IPS-18c (cell line): ENCODE measurements around the gene INF2.

Source experiments
- H3K4me3 ChIP-seq: 2 replicates; pipeline ENCODE4 v1.7.0; 2013; ENCODE audit warnings: low read depth, mild to moderate bottlenecking, low read length, moderate library complexity; ENCODE audit not compliant: insufficient read depth
- H3K9me3 ChIP-seq: one replicate; pipeline ENCODE4 v1.6.1; 2013; ENCODE audit warnings: mild to moderate bottlenecking, low read length, moderate library complexity; ENCODE audit not compliant: control insufficient read depth, insufficient read depth

The INF2 gene

GRCh38 chr14:104692261-104692938, 3.0 kb downstream of the INF2 start:
- no peak overlapping the region for H3K4me3 ChIP-seq

GRCh38 chr14:104692939-104693315, 3.5 kb downstream of the INF2 start:
- no peaks in the 10 kb centered on the region for H3K9me3 ChIP-seq
- no peak overlapping the region for H3K4me3 ChIP-seq

More at GRCh38 chr14:104692261-104692938, 3.0 kb downstream of the INF2 start:
- no peaks in the 10 kb centered on the region for H3K9me3 ChIP-seq

GRCh38 chr14:104693482-104694431, 4.3 kb downstream of the INF2 start:
- H3K4me3 ChIP-seq = no peak overlapping the region
- no peaks in the 10 kb centered on the region for H3K9me3 ChIP-seq

- no peaks in the 10 kb centered on the region for H3K9me3 ChIP-seq
- no peak overlapping the region for H3K4me3 ChIP-seq
These were observed 5.1 kb downstream of the INF2 start for GRCh38 chr14:104694475-104694950.

- H3K9me3 ChIP-seq = no peaks in the 10 kb centered on the region
- no peak overlapping the region for H3K4me3 ChIP-seq
These were observed 5.7 kb downstream of the INF2 start for GRCh38 chr14:104694991-104695659.

DNA sequence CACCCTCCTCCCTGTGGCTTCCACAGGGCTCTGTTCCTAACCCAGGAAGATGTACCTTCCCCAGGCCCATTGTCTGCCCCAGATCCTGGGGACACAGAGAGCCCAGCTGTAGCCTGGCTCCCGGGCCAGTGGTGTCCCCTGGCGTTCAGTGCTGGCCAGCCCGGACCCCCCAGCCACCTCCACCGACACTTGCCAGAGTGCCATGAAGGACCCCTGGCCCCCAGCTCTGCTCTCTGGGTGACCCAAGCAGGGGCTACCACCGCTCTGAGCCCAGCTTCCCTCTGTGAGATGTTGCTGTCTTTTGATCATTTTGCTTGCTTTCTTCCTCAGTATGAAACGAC, 6.2 kb downstream of the INF2 start:
- H3K4me3 ChIP-seq = no peak overlapping the region
- H3K9me3 ChIP-seq = no peaks in the 10 kb centered on the region

DNA sequence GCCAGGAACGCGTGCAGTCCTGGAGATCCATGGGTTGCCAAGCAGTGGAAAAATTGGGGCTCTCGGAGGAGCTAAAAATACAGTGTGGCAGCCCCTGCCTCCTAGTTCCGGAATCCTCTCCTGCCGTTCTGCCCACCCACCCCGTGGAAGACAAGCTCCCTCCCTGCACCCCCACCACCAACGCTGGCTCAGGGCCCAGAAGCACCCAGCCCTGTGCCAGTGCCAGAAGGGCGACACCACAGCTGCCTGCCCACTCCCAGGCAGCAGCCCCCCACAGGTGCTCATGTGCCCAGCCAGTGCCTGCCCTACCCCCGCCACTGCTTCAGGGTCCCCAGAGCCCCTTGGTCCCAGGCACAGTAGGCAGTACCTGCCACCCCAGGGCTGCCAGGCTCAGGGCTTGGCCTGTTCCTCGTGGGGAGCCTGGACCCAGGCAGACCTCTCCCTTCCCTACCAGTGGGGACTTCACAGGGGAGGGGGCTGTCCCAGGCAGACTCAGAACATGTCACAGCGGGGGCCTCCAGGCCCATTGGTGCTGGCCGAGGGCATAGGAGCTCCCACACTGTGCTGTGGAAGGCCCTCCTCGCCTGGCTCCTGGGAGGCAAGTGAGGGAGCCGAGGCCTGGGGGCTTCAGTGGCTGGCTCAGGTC, 7.4 kb downstream of the INF2 start:
- H3K9me3 ChIP-seq = no peaks in the 10 kb centered on the region
- no peak overlapping the region for H3K4me3 ChIP-seq

GRCh38 chr14:104697317-104697703, 7.9 kb downstream of the INF2 start:
- no peak overlapping the region for H3K4me3 ChIP-seq
- no peaks in the 10 kb centered on the region for H3K9me3 ChIP-seq

DNA sequence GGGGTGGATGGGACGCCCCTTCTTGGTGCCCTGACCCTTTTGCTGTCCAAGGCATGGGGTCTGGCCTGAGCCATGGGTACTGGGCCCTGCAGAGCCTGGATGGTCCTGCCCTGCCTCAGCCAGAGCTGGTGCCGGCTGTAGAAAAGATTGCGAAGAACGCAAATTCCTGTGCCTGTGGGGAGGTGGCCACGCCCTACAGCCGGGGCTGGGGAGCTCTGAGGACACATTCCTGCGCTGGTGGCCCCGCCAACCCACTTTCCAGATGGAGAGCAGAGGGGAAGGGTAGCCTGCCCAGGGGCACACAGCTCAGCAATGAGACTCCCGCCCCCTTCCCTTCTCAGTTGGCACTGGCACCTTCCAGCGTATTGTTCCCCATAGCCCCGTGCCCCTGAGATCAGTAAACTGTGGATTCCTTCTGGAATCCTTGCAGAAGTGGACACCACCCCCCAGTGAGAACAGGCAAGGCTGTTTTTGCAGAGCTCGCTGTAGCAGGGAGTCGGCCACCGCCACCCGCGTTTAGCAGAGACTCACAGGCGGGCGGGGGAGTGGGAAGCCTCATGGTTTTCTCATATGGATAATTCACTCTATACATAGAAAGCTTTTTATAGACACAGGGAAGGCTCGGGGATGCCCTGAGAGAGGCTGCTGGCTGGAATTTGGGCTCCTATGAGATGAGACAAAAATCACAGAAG, 8.6 kb downstream of the INF2 start:
- Histone ChIP-seq H3K4me3 (no peak overlapping the region), H3K9me3 (no peaks in the 10 kb centered on the region)

DNA sequence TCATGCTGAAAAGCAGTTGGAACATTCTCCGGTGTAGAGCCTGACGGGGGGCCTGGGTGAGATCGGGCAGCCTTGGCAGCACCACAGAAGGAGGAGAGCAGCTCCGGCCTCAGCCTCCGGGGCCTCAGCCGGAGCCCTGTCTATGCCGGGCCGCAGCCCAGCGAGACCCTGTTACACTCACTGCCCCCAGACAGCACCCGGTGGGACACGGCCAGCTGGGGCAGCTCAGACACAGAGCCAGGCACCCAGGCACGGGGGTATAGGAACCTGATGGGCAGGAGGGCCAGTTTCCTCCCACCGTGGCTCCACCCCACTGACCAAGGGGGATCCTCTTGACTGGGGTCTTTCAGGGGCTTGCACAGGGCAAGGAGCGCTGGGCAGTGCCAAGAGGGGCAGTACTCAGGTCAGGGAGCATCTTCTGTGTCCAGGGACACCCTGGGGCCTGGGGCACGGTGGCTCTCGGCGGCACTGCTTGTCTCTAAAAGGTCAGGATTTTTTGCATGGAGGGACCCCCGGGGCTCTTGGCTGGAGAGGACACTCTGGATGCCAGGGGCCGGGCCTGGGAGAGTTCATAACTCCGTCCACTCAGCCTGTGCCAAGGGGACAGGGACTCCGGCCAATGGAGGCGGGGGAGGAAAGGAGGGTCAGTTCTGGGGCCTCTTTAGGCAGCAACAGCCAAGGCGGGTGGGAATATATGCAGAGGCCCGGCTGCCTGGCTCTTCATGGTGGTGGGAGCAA, 9.4 kb downstream of the INF2 start:
- no peaks in the 10 kb centered on the region for H3K9me3 ChIP-seq
- H3K4me3 ChIP-seq = no peak overlapping the region

- no peak overlapping the region for H3K4me3 ChIP-seq
- H3K9me3 ChIP-seq = no peaks in the 10 kb centered on the region
These were observed 10.0 kb downstream of the INF2 start for GRCh38 chr14:104699426-104699748.

- no peaks in the 10 kb centered on the region for H3K9me3 ChIP-seq
- H3K4me3 ChIP-seq = 0 out of 2 replicates have a peak overlapping the region, but pooled peaks have one; percentile 20
These were observed 10.8 kb downstream of the INF2 start for GRCh38 chr14:104700225-104700651.

DNA sequence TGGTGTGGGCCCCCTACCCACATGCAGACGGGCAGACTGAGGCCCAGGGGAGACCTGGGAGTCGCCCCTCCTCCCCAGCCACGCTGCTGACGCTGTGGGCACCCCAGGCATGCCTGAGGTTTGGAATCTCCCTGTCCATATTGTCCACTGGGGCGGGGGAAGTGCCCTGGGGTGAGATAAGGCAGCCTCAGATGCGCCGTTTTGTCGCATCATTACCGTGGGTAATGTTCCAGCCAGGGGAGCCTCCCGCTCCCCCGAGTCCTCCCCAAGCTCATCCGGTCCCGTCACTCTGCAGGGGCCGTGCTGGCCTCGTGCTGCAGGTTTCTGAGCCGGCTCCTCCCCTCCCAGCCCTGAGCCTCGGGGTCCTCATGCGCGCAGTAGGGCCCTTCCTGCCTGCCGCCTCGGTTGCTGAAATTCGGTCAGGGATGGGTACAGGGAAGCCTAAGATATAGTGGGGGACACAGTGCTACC, 11.4 kb downstream of the INF2 start:
- Histone ChIP-seq H3K9me3 (no peaks in the 10 kb centered on the region), H3K4me3 (peak overlapping the region; percentile 20; the same call in 1 of the 2 replicates)

DNA sequence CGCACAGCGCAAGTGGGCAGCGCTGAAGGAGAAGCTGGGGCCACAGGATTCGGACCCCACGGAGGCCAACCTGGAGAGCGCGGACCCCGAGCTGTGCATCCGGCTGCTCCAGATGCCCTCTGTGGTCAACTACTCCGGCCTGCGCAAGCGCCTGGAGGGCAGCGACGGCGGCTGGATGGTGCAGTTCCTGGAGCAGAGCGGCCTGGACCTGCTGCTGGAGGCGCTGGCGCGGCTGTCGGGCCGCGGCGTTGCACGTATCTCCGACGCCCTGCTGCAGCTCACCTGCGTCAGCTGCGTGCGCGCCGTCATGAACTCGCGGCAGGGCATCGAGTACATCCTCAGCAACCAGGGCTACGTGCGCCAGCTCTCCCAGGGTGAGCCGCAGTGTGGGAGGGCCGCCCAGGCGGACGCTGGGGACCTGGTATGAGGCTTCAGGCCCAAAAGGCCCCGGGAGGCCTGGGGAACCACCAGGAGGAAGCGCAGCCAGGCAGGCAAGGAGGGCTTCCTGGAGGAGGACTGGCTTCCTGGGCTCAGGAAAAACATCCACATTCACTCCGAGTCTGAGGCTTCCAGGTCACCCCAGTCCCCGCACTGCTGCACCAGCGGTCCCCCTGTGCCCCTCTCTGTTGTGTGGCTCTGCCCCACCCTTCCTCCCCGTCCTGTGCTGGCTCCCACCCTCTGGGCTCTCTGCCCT, 12.1 kb downstream of the INF2 start:
- Histone ChIP-seq H3K4me3 (no peak overlapping the region), H3K9me3 (no peaks in the 10 kb centered on the region)

DNA sequence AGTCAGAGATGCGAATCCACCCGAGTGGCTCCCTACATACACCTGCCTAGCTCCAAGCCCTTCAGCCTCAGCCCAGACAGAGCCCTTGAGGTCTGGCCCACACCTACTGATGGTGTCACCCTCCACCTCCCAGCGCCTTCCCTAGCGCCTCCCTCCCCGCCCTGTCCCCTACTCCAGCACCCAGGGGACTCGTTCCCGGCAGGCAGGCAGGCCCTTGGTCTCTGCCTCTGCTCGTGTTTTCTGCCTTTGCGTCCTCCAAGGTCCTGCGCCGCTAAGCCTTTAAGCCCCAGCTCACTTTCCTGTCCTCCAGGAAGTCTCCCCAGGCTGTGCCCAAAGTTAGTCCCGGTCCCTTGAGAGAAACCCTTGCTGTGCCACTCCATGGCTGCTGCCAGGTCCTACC, 12.7 kb downstream of the INF2 start:
- Histone ChIP-seq H3K4me3 (no peak overlapping the region), H3K9me3 (no peaks in the 10 kb centered on the region)

GRCh38 chr14:104702673-104703072, 13.3 kb downstream of the INF2 start:
- Histone ChIP-seq H3K9me3 (no peaks in the 10 kb centered on the region), H3K4me3 (no peak overlapping the region)
